GM12878 (cell line): Measurements from ENCODE around the gene IL1RAPL1.

Experiments used
- CTCF ChIP-seq, 3 experiments: IDR thresholded peaks in 2 of 3; conservative IDR thresholded peaks in 1 of 3; 2 replicates each; pipeline ENCODE4 v1.5.1; 2011; ENCODE audit warnings: low read depth in 3 of 3, low read length in 3 of 3, mild to moderate bottlenecking in 3 of 3, control low read depth in 2 of 3, moderate library complexity in 2 of 3, inconsistent platforms in 1 of 3, mixed read lengths in 1 of 3; ENCODE audit not compliant: control insufficient read depth in 2 of 3, insufficient read depth in 1 of 3; ENCODE audit errors: extremely low read depth in 1 of 3
- E2F8 ChIP-seq: fragments of 450-650 bp; IDR thresholded peaks from 2 replicates; pipeline ENCODE4 v1.6.1; 2018; ENCODE audit warnings: mild to moderate bottlenecking, low read depth, moderate library complexity; ENCODE audit not compliant: partially characterized antibody
- MTA3 ChIP-seq: IDR thresholded peaks from 2 replicates; pipeline ENCODE4 v1.6.1; 2012; ENCODE audit warnings: low read length, inconsistent platforms, borderline replicate concordance
- NR2C2 ChIP-seq: IDR thresholded peaks from 2 replicates; pipeline ENCODE4 v1.6.1; 2011; ENCODE audit warnings: borderline replicate concordance, low read depth; ENCODE audit not compliant: control insufficient read depth, insufficient read length
- PKNOX1 ChIP-seq: fragments of 450-650 bp; IDR thresholded peaks from 2 replicates; pipeline ENCODE4 v1.6.1; 2016; ENCODE audit warnings: mild to moderate bottlenecking
- YY1 ChIP-seq: IDR thresholded peaks from 2 replicates; pipeline ENCODE4 v1.6.1; 2011; ENCODE audit warnings: low read depth, mild to moderate bottlenecking, low read length

- TF ChIP-seq NR2C2 (no peak), PKNOX1 (no peak), CTCF (IDR thresholded peaks at IDR 0.05 in 2 of 3, conservative IDR thresholded peaks at IDR 0.05 in 1 of 3; ENCODE audit: control insufficient read depth in 2 of 3, extremely low read depth in 1 of 3, insufficient read depth in 1 of 3, low read depth in 3 of 3, low read length in 3 of 3) (no peak), E2F8 (no peak), YY1 (no peak), MTA3 (no peak)
Observed at GRCh38 chrX:29233592-29234183, 646.4 kb downstream of the IL1RAPL1 start.
